GM08714 (cell line): ENCODE data around the gene MBNL1.

ENCODE experiments used
- H3K4me3 ChIP-seq: fragments of 200-500 bp; sonication (Bioruptor generic); 2 replicates; pipeline ENCODE4 v1.5.1; 2014; ENCODE audit warnings: mild to moderate bottlenecking, low read length, inconsistent platforms
- ZNF274 ChIP-seq: IDR thresholded peaks from 2 replicates; pipeline ENCODE4 v1.6.1; 2012; ENCODE audit warnings: mild to moderate bottlenecking, low read depth, low read length

MBNL1 gene

DNA sequence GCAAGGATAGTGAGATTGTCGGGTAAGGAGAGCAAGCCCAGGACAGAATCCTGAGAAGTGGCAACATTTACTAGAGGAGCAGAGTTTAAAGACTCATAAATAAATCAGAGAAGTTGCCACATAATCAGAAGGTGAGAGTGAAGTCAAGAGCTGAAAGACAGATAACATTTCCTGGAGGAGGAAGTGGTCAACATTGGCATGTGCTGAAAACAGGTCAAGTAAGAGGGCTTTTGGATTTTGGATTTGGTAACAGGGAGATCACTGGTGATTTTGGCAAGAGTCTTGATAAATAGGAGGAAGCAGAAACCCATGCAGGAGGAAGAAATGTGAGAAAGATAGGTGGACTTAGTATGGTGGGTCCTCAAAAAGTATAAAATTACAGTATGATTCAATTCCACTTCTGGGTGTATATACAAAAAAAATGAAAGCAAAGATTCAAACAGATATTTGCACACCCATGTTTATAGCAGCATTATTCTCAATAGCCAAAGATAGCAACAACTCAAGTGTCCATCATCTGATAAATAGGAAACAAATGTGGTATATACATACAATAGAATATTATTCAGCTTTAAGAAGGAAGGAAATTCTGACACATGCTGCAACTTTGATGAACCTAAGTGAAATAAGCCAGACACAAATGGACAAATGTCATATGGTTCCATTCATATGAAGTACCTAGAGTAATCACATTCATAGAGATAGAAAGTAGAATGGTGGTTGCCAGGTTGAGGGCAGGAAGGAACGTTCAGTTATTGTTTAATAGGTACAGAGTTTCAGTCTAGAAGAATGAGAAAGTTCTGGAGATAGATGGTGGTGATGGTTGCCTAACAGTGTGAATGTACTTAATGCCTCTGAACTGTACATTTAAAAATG lies 27.3 kb upstream of the MBNL1 start:
- peak overlapping the region; percentile 51 for H3K4me3 ChIP-seq
- no peak for TF ChIP-seq ZNF274

DNA sequence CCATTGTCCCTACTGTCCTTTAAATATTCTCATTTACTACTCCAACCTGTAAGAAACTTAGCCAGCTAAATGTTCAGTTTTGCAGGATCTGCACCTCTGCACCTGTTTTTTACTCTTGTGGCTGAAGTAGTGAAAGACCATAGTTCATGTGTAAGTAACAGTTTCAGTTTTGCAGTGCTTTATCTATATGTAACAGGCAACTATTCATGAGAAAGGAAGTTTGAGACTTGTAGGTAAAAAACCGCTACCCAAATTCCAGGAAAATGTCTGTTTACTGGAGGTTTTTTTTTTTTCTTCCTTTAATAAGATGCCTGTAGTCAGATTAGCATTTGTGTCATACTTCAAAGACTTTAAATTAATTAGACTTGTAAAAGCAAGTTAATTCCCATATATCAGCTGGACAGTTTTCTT lies 25.4 kb upstream of the MBNL1 start:
- H3K4me3 ChIP-seq: peak overlapping the region; percentile 59; the same call in 1 of the 2 replicates
- no peak for TF ChIP-seq ZNF274

DNA sequence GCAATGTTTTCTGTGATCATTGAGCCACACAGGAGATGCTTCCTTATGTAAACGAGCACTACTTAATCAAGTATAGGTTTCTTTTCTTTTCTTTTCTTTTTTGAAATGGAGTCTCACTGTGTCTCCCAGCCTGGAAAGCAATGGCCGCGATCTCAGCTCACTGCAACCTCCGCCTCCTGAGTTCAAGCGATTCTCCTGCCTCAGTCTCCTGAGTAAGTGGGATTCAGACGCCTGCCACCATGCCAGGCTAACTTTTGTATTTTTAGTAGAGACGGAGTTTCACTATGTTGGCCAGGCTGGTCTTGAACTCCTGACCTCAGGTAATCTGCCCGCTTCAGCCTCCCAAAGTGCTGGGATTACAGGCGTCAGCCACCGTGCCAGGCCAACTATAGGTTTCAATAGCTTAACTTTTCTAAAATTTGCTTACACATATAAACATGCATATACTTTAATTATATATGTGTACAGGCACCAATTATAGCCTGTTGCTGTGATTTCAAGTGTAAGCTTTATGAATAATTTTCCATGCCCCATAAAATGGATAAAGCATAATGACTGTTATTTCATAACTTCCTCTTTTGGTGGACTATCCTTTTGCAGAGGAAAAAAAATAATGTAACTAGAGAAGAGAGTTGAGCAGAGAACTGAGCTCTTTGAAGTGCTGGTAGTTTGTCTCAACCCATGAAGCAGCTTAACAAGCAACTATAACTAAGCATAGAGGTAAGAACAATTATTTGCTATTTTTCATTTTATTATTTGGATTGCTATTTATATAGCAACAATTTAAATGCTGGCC lies 24.8 kb upstream of the MBNL1 start:
- TF ChIP-seq ZNF274: no peak
- peak overlapping the region; percentile 59 for H3K4me3 ChIP-seq

DNA sequence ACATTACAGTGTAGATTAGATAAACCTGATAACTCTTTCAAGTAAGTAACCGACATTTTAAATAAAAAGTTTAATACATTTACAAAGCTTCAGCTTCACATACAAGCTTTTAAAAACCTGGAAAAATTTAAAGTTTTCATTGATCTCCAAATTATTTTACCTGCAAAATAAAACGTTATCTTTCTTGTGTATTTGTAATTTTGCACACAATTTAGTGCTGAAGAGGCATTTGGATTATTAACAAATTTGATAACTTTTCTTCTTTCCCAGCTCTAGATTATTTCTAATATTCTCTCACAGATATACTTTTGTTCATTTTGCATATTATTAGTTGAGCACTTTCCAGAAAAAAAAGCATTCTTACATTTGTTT lies 24.2 kb upstream of the MBNL1 start:
- no peak for TF ChIP-seq ZNF274
- H3K4me3 ChIP-seq: peak overlapping the region; percentile 59; the same call in 1 of the 2 replicates

- peak overlapping the region; percentile 59 for H3K4me3 ChIP-seq
- TF ChIP-seq ZNF274: no peak
Observed at GRCh38 chr3:152245498-152246170, 23.1 kb upstream of the MBNL1 start.

DNA sequence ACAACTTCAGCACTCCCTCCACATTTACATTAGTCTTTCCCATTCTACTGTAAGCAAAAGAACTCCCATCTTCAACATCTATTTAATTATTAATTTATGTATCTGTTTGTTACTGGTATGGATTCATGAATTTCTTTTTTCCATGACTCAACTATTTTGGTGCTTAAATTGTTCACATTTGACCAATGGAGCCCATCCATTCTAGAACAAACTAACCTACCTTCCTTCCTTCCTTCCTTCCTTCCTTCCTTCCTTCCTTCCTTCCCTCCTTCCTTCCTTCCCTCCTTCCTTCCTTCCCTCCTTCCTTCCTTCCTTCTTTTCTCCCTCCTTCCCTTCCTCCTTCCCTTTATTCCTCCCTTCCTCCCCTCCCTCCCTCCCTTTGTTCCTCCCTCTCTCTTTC lies 16.8 kb upstream of the MBNL1 start:
- no peak for TF ChIP-seq ZNF274
- H3K4me3 ChIP-seq: no peak overlapping the region

DNA sequence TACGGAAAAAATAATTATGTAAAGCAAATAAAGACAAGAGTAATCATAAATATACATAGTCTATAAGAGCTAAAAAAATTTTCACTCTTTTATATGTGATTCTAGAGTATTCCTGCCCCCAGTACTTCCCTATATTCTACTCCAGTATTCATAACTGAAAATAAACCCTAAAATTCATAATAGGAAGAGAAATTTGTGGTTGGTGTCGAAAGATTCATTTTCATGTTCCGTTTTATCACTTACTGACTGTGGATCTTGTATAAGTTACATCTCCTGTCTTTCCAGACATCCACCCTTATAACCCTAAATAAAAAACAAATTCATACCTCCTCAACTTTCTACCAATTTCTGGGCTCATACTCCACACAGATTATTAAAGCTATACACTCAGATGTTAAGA lies 16.0 kb upstream of the MBNL1 start:
- no peak for TF ChIP-seq ZNF274
- no peak overlapping the region for H3K4me3 ChIP-seq

DNA sequence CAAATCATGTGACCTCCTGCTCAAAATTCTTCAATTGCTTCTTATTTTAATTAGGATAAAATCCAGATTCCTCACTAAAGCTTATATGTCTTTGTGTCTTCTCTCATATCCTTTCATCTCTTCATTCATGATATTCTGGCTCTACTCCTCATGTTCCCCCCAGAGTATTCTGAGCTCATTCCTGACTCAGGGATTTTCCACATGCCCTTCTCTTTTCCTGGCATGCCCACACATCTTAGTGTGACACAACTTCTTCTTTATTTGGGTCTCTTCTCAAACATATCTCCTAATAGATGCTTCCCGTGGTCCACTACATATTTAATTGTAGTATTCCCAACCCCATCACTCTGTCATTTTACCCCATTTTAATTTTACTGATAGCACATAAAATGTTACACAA lies 15.2 kb upstream of the MBNL1 start:
- no peak overlapping the region for H3K4me3 ChIP-seq
- TF ChIP-seq ZNF274: no peak

DNA sequence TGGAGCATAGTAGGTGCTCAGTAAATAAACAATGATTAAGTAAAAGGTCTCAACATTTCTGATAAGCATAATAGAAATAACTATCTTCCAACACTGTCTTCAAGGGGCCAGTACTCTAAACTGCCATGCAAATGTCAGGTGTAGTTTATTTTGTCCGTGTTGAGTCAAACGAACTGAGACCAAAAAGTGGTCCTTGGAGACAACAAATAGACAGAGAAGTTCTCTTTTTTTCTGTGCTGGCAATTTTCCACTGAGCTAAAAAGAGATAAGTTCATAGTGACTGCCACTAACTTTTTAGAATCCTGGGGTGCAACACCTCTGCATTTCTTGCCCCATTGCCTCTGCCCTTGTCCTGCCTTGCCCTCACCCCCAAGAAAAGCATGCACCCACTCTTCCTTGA lies 14.7 kb upstream of the MBNL1 start:
- H3K4me3 ChIP-seq: peak overlapping the region; percentile 25; the same call in 1 of the 2 replicates

DNA sequence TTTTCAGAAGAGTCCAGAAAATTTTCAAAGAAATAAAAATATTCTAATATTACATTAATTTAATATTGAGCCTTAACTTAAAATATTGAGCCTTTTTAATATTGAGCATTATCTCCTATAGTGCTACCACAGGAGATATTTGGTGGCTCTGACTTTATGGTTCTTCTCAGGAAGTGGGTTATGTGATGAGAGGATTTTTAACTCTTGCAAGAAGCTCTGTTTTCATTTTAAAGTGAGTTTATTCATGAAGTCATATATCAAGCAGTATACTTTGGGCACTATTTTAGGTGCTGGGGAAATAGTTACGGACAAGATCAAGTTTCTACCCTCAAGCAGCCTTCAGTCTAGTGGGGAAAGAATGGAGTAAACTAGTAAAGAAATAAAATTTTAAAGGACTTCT lies 13.4 kb upstream of the MBNL1 start:
- no peak for TF ChIP-seq ZNF274
- H3K4me3 ChIP-seq: no peak overlapping the region

More for the DNA sequence above, 14.7 kb upstream of the MBNL1 start:
- no peak for TF ChIP-seq ZNF274

DNA sequence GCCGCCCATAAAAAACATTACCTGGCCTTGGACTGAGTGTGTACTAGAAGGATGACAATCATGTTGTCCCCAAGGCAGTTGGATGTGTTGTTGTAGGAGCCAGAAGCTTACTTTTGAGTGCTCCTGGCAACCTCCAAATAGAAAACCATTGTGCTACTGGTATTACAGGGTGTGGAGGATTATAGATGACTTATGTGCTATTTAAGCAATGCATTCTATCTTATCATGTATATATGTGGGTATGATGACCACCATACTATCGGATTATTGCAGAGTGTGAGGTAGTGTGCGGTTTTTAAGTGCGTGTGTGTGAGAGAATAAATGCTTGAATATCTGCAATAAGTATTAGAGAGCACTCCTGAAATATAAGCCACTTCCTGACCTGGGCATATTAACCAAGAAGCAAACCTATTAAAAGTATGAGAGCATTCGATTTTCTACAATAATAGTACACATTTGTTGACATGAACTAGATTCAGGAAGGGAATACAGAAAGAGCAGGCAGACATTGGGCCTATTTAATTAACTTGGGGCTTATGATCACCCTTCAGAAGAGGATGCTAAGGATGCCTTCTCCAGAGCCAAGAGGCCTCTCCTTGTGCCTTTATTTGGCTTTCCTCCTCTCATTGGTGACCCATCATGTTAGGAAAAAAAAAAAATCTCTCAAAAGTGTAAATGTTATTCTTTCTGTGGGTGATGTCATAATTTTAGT lies 11.7 kb upstream of the MBNL1 start:
- H3K4me3 ChIP-seq: peak overlapping the region; percentile 45; the same call in 1 of the 2 replicates
- TF ChIP-seq ZNF274: no peak

GRCh38 chr3:152257563-152258035 lies 11.1 kb upstream of the MBNL1 start:
- TF ChIP-seq ZNF274: no peak
- 0 out of 2 replicates have a peak overlapping the region, but pooled peaks have one; percentile 45 for H3K4me3 ChIP-seq
